DND-41 (cell line): ENCODE results near the gene TMEM186.

Source experiments
- ATAC-seq: fragments of 200-7000 bp; cut with Tn5 transposase; 3 replicates; pipeline ENCODE4 v1.9.1; 2021; ENCODE audit warnings: low read depth; ENCODE audit not compliant: insufficient read depth
- DNase-seq: peaks from one replicate; pipeline ENCODE4 v3.0.0-alpha.2; 2020
- H2AFZ ChIP-seq: 2 replicates; pipeline ENCODE4 v1.6.0; 2012; ENCODE audit warnings: low read depth, low read length
- H3K27ac ChIP-seq: 2 replicates; pipeline ENCODE4 v1.5.1; 2012; ENCODE audit warnings: low read length, inconsistent platforms
- H3K27me3 ChIP-seq: fragments of 200-600 bp; sonication (generic); 2 replicates; pipeline ENCODE4 v1.6.0; 2012; ENCODE audit warnings: low read length, mild to moderate bottlenecking, inconsistent platforms; ENCODE audit not compliant: insufficient read depth, poor library complexity
- H3K36me3 ChIP-seq: 2 replicates; pipeline ENCODE4 v1.5.1; 2012; ENCODE audit warnings: low read length, inconsistent platforms; ENCODE audit not compliant: insufficient read depth
- H3K4me1 ChIP-seq: 2 replicates; pipeline ENCODE4 v1.5.1; 2012; ENCODE audit warnings: mild to moderate bottlenecking, low read length; ENCODE audit not compliant: insufficient read depth
- H3K4me2 ChIP-seq: 2 replicates; pipeline ENCODE4 v1.6.0; 2012; ENCODE audit warnings: mild to moderate bottlenecking, moderate library complexity, low read length, inconsistent platforms; ENCODE audit not compliant: insufficient read depth
- H3K4me3 ChIP-seq, 2 experiments: fragments of 200-600 bp in 1 of 2; shearing (Covaris generic) in 1 of 2; 2 replicates each; pipeline ENCODE4 v1.5.1; 2012 to 2016; ENCODE audit warnings: inconsistent platforms in 2 of 2, low read length in 2 of 2, mild to moderate bottlenecking in 2 of 2, low read depth in 1 of 2, moderate library complexity in 1 of 2
- H3K79me2 ChIP-seq: 2 replicates; pipeline ENCODE4 v1.6.0; 2012; ENCODE audit warnings: low read length, inconsistent platforms; ENCODE audit not compliant: insufficient read depth
- H3K9ac ChIP-seq: 2 replicates; pipeline ENCODE4 v1.6.0; 2012; ENCODE audit warnings: low read depth, mild to moderate bottlenecking, inconsistent platforms, low read length, moderate library complexity
- H3K9me3 ChIP-seq: 2 replicates; pipeline ENCODE4 v1.5.1; 2012; ENCODE audit warnings: low read length, moderate library complexity, mild to moderate bottlenecking, inconsistent platforms; ENCODE audit not compliant: insufficient read depth, severe bottlenecking
- H4K20me1 ChIP-seq: 2 replicates; pipeline ENCODE4 v1.6.0; 2012; ENCODE audit warnings: low read length; ENCODE audit not compliant: insufficient read depth
- CTCF ChIP-seq: IDR thresholded peaks from 2 replicates; pipeline ENCODE4 v1.5.1; 2012; ENCODE audit warnings: borderline replicate concordance, low read length, moderate library complexity, mild to moderate bottlenecking; ENCODE audit not compliant: poor library complexity, severe bottlenecking; ENCODE audit errors: extremely low read depth
- EZH2 ChIP-seq: IDR thresholded peaks from 3 replicates; pipeline ENCODE4 v1.6.1; 2012; ENCODE audit warnings: borderline replicate concordance, low read depth, mild to moderate bottlenecking, moderate library complexity, low read length, inconsistent platforms; ENCODE audit not compliant: severe bottlenecking

Gene TMEM186

GRCh38 chr16:8808009-8808408 lies 10.6 kb upstream of the TMEM186 start:
- Histone ChIP-seq H3K4me1 (peaks cover 3% of the 10 kb centered on the region; the same call in 1 of the 2 replicates), H3K9ac (no peak overlapping the region), H3K79me2 (peaks cover 80% of the 10 kb centered on the region), H3K4me3 (no peak overlapping the region), H2AFZ (no peak overlapping the region), H3K9me3 (no peaks in the 10 kb centered on the region), H3K27me3 (no peaks in the 10 kb centered on the region), H3K27ac (no peak overlapping the region), H3K4me2 (no peak overlapping the region), H3K36me3 (peaks cover 99% of the 10 kb centered on the region), H4K20me1 (peaks cover 27% of the 10 kb centered on the region; the same call in 1 of the 2 replicates)
- TF ChIP-seq CTCF (no peak), EZH2 (no peak)
- ATAC-seq (no peak), DNase-seq (no peak)

- H3K27me3 ChIP-seq = no peaks in the 10 kb centered on the region
- H3K36me3 ChIP-seq = peaks cover 99% of the 10 kb centered on the region
- no peak for DNase-seq
- peaks cover 86% of the 10 kb centered on the region for H3K79me2 ChIP-seq
- H3K4me2 ChIP-seq = no peak overlapping the region
- H3K4me1 ChIP-seq = peaks cover 3% of the 10 kb centered on the region; the same call in 1 of the 2 replicates
- TF ChIP-seq EZH2 (no peak), CTCF (no peak)
- no peak overlapping the region for H2AFZ ChIP-seq
- no peaks in the 10 kb centered on the region for H3K9me3 ChIP-seq
- peaks cover 33% of the 10 kb centered on the region; the same call in 1 of the 2 replicates for H4K20me1 ChIP-seq
- H3K9ac ChIP-seq = no peak overlapping the region
- no peak overlapping the region for H3K4me3 ChIP-seq
- no peak for ATAC-seq
- no peak overlapping the region for H3K27ac ChIP-seq
These were observed 9.8 kb upstream of the TMEM186 start for GRCh38 chr16:8807189-8807588.

- Histone ChIP-seq H3K9me3 (no peaks in the 10 kb centered on the region), H4K20me1 (peaks cover 40% of the 10 kb centered on the region; the same call in 1 of the 2 replicates), H3K4me2 (no peak overlapping the region), H3K4me1 (peaks cover 3% of the 10 kb centered on the region; the same call in 1 of the 2 replicates), H3K36me3 (peaks cover 99% of the 10 kb centered on the region), H3K79me2 (peaks cover 87% of the 10 kb centered on the region), H3K27ac (no peak overlapping the region), H3K9ac (no peak overlapping the region), H3K27me3 (no peaks in the 10 kb centered on the region), H2AFZ (no peak overlapping the region), H3K4me3 (no peak overlapping the region)
- TF ChIP-seq EZH2 (no peak), CTCF (no peak)
- no peak for ATAC-seq
- no peak for DNase-seq
These were observed 9.0 kb upstream of the TMEM186 start for GRCh38 chr16:8806272-8806983.
